A673 (cell line): ENCODE results near the gene ITGA6. TPM values are rescaled to one million over a fixed set of nuclear protein-coding genes. Genes with fewer than 3 reads are reported as not detected.

Experiments
- BruUV-seq: library from RNA; stranded (reverse); fragments of 400-500 nt; replicated peaks from 2 replicates; lab custom pipeline; 2021; lab: Mats Ljungman, UMichigan
- CTCF ChIA-PET: fragments of 300-600 bp; sonication (Branson Sonifier 250); formaldehyde crosslinking; loops from one replicate; lab custom pipeline; 2022; ENCODE audit warnings: antibody characterized with exemption; lab: Charles Lee
- POLR2A ChIA-PET: fragments of 300-600 bp; sonication (Branson Sonifier 250); formaldehyde crosslinking; loops from one replicate; lab custom pipeline; 2022; ENCODE audit warnings: antibody characterized with exemption; ENCODE audit not compliant: low non-redundant PET; lab: Charles Lee
- DNase-seq: peaks from one replicate; pipeline ENCODE4 v3.0.0-alpha.2; 2015; ENCODE audit warnings: low spot score
- H3K27ac ChIP-seq: fragments of 200-600 bp; sonication (generic); 2 replicates; pipeline ENCODE4 v1.5.1; 2016; ENCODE audit warnings: mixed run types, low read depth, mild to moderate bottlenecking, mixed read lengths, antibody characterized with exemption, low read length; ENCODE audit not compliant: poor library complexity, severe bottlenecking
- H3K27me3 ChIP-seq: fragments of 200-600 bp; sonication (generic); replicated peaks from 2 replicates; pipeline ENCODE4 v1.6.1; 2017; ENCODE audit warnings: mixed run types, low read depth, mild to moderate bottlenecking, mixed read lengths, antibody characterized with exemption, low read length; ENCODE audit not compliant: insufficient read depth, poor library complexity
- H3K36me3 ChIP-seq: fragments of 200-600 bp; sonication (generic); 2 replicates; pipeline ENCODE4 v1.6.1; 2016; ENCODE audit warnings: mixed run types, mild to moderate bottlenecking, mixed read lengths, antibody characterized with exemption, low read length; ENCODE audit not compliant: insufficient read depth, poor library complexity, severe bottlenecking
- H3K4me1 ChIP-seq: fragments of 200-600 bp; sonication (generic); 2 replicates; pipeline ENCODE4 v1.6.1; 2017; ENCODE audit warnings: mixed run types, mild to moderate bottlenecking, mixed read lengths, antibody characterized with exemption, low read length; ENCODE audit not compliant: insufficient read depth, poor library complexity, severe bottlenecking
- H3K4me3 ChIP-seq: fragments of 200-600 bp; sonication (generic); 2 replicates; pipeline ENCODE4 v1.5.1; 2016; ENCODE audit warnings: low read depth, mixed run types, mild to moderate bottlenecking, mixed read lengths, low read length; ENCODE audit not compliant: poor library complexity, severe bottlenecking
- H3K9me3 ChIP-seq: fragments of 200-600 bp; sonication (generic); 2 replicates; pipeline ENCODE4 v1.6.1; 2016; ENCODE audit warnings: mixed run types, low read depth, mild to moderate bottlenecking, mixed read lengths, antibody characterized with exemption, low read length; ENCODE audit not compliant: poor library complexity, severe bottlenecking
- CTCF ChIP-seq: fragments of 300-800, 200-600 bp; sonication (generic); conservative IDR thresholded peaks from 2 replicates; pipeline ENCODE4 v1.5.1; 2017; ENCODE audit warnings: low read depth, mild to moderate bottlenecking, antibody characterized with exemption, low read length, moderate library complexity, mixed read lengths
- EZH2 ChIP-seq: fragments of 200-600 bp; sonication (generic); IDR thresholded peaks from 2 replicates; pipeline ENCODE4 v1.6.1; 2017; ENCODE audit warnings: borderline replicate concordance, low read depth, mild to moderate bottlenecking, mixed read lengths, antibody characterized with exemption, low read length; ENCODE audit not compliant: poor library complexity, severe bottlenecking
- intact Hi-C: fragments of 100-400 bp; cut with micrococcal nuclease; formaldehyde crosslinking; loops from one replicate; pipeline ENCODE4 v1.10.0; 2022; ENCODE audit not compliant: unreplicated experiment
- total RNA-seq: library from RNA; stranded (reverse); gene quantifications from 2 replicates; pipeline ENCODE4 v1.2.3, GENCODE V29; 2021

The ITGA6 gene
- total RNA-seq, 1 experiment from 2014 or later = 7.7 TPM

- no peak for DNase-seq
- Histone ChIP-seq H3K27me3 (no peaks in the 10 kb centered on the region), H3K4me3 (no peak overlapping the region), H3K36me3 (no peaks in the 10 kb centered on the region), H3K4me1 (peaks cover 20% of the 10 kb centered on the region), H3K9me3 (no peaks in the 10 kb centered on the region), H3K27ac (no peak overlapping the region)
- intact Hi-C loops = no loop called here
- ChIA-PET POLR2A (no interaction called here), CTCF (no interaction called here)
- no peak for TF ChIP-seq EZH2
- TF ChIP-seq CTCF = no peak
- BruUV-seq = no TSS peak
Observed at GRCh38 chr2:172434821-172435605, 7.6 kb downstream of the ITGA6 start.

GRCh38 chr2:172435606-172435911 lies 8.2 kb downstream of the ITGA6 start:
- Histone ChIP-seq H3K36me3 (no peaks in the 10 kb centered on the region), H3K4me1 (peaks cover 25% of the 10 kb centered on the region), H3K27ac (no peak overlapping the region), H3K27me3 (no peaks in the 10 kb centered on the region), H3K9me3 (no peaks in the 10 kb centered on the region), H3K4me3 (no peak overlapping the region)
- POLR2A ChIA-PET = no interaction called here
- TF ChIP-seq CTCF (no peak), EZH2 (no peak)
- intact Hi-C loops = no loop called here
- no peak for DNase-seq
- CTCF ChIA-PET = no interaction called here
- no TSS peak for BruUV-seq

GRCh38 chr2:172436889-172437288 lies 9.5 kb downstream of the ITGA6 start:
- CTCF ChIA-PET = no interaction called here
- Histone ChIP-seq H3K9me3 (no peaks in the 10 kb centered on the region), H3K27ac (no peak overlapping the region), H3K4me1 (peaks cover 38% of the 10 kb centered on the region), H3K27me3 (no peaks in the 10 kb centered on the region), H3K4me3 (no peak overlapping the region), H3K36me3 (no peaks in the 10 kb centered on the region)
- POLR2A ChIA-PET = no interaction called here
- DNase-seq = no peak
- intact Hi-C loops = no loop called here
- TF ChIP-seq EZH2 = no peak
- no peak for TF ChIP-seq CTCF
- no TSS peak for BruUV-seq
